GM18909 (cell line): ENCODE data around the gene API5.
A peak's percentile ranks its signal among the peaks of the same experiment; 100 is the strongest.
"Not testable (repeated sequence)": the region's sequence is repeated elsewhere in the genome, so short reads cannot be mapped to it uniquely, and the experiment has no call there.

Source experiments
- ATAC-seq: cut with Tn5 transposase; IDR thresholded peaks from one replicate; pipeline ENCODE4 v1.9.1; 2021; ENCODE audit warnings: mild to moderate bottlenecking; ENCODE audit not compliant: unreplicated experiment, poor library complexity

The API5 gene

DNA sequence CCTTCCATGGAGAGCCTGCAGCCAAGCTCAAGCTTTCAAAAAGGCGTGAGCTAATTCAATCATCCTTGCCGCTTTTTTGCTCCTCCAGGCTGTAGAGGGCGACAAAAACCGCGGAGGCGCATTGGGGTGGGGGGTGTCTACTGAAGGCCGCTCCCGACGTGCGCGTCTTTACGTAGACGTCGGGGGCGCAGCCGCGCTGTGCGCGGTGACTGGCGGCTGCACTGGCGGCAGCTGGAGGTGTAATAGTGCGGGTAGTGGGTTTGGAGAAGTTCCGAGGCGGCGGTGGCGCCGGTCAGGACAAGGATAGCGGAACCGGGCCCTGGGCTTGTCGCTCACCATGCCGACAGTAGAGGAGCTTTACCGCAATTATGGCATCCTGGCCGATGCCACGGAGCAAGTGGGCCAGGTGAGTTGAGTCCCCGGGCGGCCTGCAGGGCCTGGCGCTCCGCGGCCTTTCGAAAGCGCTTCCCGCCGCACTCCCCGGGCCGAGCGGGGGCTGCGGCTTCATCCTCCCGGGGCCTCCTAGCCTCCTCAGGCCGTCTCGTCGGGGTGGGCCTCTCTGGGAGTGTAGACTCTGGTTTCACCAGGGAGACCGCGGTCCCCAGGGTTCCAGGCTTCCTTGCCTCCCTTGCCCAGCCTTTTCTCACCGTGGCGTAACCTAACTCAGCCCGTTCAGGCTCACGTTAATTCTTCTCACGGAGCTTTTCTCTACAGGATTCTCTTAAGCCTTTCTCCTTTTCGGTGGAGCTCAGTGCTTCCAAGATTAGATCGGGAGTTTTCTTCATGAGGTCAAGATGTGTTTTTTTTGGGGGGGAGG, at the start of gene API5:
Gene API5 (plus strand): TSS at position 206 of the 817 bp plus-strand sequence. CDS start 132 bp downstream, at position 338.
- ATAC-seq: peak; percentile 99

DNA sequence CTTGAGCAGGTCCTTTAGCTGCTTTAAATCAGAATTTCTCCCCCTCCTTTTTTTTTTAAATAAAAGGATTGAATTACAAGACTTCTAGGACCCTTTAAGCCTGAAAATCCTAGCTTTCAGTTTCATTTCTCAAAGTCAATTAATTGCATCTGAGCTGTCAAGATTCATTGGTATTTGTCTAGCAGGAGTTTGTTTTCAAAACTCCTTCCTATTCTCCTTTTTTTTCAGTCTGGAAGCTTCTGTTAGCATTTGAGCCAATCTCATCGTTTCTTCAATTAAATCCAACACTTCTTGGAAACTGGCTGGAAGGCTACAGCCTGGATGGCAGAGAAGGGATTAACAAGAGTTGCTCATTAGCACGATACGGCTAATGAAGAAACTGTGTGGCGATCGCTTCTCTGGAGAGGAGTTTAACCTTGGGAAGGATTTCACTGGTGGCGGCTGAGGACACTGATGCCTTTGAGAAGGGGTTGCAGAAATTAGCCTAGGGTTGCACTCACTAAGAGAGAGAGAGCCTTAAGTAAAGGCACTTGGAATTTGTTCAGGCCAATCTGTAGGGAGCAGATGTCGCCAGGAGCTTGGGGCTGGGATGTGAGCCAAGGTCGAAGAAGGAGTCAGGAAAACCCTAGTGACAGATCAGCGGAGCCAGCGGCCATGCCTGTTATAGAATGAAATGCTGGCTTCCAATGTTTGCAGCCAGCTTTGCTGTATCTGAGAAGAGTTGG, 43.8 kb upstream of the API5 start:
- no peak for ATAC-seq

DNA sequence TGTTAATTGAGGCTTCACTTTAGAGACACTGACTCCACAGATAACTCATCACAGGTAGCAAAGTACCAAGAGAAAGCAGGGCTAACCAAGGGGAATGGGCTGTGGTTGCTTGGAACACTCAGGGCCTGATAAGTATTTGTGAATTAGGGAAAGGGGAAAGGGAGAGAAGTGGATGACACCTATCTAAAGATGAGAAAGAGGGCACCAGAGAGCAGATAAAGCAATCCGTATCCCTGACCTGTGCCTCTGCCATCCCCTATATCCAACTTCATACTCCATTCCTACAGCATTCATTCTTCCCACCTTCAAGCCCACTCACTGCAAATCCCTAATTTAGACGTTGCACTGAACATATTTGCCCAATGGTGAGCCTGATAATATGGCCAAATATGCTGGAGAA, 43.0 kb upstream of the API5 start:
- no peak for ATAC-seq

DNA sequence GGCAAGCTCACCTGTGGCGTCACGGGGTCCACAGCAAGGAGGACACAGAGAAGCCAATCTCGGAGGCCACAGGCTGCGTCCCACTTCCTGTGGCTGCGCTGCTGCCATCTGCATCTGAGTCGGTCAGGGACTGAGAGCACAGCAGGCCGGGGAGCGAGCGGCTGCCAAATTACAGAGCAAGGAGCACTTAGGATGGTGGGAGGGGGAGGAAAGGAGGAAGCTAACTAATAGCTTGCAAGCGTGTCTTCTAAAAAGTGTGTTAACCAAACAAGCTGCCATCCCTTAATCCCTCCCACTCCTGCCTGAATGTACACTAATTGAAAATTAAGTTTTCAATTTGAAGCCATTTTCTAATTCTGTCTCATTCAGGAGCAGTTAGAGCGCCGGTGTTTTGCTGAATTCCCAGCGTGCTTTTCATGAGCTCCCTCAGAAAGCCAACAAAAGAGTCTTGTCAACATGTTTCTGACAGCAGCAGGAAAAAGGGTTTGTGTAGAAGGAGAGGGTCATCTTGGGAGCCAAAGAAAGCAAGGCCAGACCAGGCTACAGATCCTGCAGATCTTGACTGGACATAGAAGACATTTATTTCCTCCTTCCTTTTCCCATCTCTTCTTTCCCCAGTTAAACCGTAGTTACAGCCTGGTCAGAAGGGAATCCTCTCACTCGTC, 42.4 kb upstream of the API5 start:
- ATAC-seq: no peak

DNA sequence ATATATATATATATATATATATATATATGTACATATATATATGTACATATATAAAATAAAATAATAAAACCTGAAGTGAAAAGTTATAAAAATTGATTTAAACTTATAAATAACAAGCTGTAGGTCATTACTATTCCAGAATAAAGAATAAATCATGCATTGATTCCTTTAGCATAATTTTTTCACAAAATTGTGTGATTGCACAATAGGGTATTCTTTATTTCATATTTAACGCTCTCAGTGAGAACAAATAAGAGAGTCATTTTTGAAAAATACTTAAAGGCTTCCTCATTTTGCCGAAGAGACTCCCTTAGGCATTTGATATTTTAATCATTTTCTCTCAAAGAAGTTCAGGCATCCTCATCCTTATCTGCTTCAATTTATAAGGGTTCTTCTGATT, 41.3 kb upstream of the API5 start:
- ATAC-seq: no peak

DNA sequence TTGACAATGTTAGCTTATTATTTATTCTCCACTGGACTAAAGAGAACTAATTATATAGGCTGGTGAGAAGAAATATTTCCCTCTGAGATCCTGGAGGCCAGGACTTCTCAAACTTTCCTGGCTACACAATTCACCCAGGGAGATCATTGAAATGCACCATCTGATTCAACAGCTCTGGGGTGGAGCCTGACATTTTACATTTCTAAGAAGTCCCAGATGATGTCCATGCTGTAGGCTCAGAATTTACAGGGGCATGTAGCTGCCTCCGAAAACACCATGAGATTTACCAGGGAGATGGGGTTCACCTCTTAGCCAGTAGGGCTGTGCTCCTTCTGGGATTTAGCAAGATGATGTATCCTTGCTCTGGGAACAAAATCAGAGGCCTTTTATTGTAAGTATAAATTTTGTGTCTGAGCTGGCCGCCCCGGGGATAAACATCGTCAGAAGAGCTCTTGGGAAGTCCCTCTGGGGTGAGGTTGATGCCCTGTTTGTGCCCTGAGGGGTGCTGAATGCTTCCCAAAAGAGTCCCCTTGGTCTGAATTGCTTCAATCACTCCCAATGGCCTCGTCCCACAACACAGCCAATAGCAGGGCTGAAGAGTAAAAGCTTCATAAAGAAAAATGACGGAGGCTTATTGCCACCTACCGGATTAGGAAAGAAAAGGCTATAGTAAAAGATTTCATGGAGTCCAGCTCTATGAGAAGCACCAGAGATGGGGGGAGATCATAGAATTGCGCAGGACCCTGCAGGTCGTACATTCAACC, 33.4 kb upstream of the API5 start:
- no peak for ATAC-seq

DNA sequence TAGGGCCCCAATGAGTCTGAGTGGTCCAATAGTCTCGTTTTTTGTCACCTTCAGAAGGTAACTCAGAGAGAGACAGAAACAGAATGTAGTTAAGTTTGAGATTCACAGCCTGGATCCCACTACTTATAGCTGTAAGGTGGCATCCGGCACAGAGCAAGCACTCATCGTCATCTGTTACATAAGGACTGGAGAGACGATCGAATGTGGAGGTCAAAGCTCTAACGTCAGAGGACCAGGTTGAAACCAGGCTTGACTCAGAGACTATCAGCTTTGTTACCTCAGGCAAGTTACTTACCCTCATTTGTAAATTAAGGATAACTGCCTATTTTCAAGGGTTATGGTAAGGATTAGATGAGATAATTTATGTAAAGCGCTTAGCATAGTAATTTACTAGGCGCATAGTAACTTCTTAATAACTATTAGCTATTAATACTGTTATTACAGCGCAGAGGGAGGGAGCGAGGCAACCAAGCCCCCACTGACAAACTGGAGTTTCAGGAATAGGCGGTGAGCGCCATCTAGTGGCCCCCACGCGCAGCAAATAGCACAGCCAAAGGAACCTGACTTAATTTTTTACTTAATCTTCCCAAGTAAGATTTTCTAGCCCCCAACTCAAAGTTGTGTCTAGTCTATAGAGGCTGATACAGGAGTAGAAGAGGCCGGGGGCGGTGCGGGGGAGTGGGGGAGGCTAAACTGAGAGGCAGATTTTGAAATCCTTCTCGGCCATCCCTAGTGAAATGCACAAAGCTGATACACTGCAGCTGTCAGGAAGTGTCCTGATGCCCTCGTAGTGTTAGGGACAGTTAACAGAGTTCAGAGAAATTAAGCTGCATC, 29.0 kb upstream of the API5 start:
- ATAC-seq: peak; percentile 69

DNA sequence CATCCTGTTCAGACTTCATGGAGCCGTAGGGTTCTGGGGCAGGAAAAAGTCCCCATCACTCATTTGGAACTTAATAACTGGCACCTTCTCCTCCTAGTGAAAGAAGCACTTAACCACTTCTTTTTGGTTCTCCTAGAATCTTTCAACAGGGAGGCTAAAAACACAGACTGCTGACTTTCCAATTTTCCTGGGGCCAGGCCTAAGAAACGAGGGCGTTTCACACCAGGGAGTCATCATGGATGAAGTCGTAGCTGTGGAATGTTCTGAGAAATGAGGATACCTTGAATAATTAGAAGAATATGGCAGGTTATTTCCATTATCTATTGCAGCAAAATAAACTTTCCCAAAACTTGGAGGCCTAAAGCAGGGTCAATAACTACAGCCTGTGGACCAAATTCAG, 26.0 kb upstream of the API5 start:
- ATAC-seq: no peak

DNA sequence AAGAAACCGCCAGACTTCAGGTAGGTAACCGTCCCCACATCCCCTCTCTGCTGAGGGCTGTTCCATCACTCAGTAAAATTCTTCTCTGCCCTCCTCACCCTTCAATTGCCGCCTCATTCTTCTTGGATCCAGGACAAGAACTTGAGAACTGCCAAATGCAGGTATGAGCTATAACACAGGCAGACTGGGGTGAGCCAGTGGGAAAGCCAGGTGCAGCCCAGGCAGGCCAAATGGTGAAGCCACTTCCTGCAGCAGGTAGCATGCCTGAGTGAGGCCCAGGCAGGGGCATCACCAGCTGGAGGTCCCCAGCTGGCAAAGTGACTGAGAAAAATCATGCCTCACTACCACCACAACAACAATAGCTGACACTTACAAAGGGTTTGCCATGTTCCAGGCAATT, 22.4 kb upstream of the API5 start:
- no peak for ATAC-seq

DNA sequence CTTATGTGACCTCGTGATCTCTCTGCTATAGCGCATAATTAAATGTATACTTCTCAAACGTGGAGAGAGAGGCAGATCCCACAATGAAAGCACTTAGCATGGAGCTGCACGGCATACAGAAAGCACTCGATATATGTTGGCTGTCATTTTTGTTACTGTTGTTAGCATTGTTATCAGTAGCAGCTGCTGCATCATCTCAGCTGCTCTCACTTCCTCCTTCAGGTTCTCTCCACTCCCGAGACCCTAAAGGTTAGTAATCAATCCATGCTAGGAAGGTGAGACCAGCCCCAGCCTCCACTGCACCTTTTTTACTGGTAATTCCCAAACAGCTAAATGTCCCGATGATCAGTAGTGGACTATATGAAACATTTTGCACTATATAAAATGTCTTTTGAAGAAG, 13.4 kb upstream of the API5 start:
- no peak for ATAC-seq

DNA sequence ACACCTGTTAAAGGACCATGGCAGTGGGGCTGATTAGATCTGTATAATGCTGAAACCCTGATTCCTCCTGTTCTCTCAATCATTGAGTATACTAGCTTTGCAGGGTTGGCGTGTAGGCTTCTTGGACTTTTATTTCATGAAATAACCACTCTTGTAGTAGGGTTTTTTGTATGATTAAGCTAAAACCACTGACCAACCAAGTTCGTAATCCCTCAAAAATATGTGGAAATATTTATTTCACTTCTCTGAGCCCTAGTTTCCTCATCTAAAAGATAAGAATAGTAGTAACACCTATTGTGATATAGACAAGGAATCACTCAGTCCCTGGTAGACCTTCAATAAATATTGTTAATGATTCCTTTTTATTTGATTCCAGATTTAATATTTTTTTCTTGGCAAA, 4.2 kb downstream of the API5 start:
- no peak for ATAC-seq

DNA sequence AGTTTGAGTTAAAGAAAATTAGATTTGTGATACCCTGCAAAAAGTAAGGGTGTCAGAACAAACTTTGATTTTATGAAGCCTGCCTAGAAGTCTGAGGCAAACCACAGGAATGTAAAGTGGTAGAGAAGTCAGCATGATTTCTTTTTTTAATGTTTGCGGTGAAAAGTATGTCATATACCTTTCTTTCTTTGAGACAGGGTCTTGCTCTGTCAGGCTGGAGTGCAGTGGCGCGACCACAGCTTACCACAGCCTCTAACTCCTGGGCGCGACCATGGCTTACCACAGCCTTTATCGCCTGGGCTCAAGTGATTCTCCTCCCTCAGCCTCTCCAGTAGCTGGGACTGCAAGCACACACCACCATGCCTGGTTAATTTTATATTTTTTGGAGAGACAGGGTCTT, 4.7 kb downstream of the API5 start:
- no peak for ATAC-seq

DNA sequence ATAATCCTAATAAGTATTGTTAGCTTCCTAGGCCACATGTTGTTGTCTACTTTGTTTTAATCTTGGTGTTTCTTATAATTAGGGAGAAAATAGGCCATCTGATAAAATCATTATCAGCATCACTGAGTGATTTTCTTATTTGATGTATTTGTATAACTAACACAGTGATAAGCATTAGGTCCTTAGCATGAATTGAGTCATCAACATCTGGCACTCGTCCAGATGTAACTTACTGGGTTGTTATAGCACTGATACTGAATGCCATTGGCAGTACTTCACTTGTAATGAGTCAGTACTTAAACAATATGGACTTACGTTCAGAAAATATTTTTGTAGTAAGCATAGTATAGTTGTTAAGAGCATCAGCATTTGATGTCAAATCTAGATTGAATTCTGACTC, 16.2 kb downstream of the API5 start:
- no peak for ATAC-seq

DNA sequence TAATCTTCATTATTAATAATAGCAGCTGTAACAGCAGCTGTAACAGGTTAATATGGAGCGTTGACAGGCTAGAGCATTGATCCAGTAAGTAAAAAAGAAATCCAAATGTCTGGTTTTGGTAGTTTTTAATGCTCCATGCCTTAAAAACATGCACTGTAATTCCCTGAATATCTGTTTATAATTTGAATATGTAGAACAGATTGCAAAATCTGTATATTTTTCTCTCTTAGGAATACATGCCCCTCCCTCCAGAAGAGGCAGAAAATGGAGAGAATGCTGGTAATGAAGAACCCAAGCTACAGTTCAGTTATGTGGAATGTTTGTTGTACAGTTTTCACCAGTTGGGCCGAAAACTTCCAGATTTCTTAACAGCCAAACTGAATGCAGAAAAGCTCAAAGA, 16.7 kb downstream of the API5 start:
- ATAC-seq: no peak

DNA sequence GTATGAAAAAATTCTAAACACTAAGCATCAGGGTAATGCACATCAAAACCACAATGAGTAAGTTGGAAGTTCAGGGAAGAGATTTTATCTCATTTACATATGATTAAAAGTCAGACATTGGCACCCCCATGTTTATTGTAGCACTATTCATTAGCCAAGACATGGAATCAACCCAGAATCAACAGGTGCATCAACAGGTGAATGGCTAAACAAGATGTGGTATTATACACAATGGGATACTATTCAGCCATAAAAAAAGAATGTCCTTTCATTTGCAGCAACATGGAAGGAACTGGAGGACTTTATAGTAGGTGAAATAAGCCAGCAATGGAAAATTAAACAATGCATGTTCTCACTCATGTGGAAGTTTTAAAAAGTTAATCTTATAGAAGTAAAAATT, 29.4 kb downstream of the API5 start:
- no peak for ATAC-seq

DNA sequence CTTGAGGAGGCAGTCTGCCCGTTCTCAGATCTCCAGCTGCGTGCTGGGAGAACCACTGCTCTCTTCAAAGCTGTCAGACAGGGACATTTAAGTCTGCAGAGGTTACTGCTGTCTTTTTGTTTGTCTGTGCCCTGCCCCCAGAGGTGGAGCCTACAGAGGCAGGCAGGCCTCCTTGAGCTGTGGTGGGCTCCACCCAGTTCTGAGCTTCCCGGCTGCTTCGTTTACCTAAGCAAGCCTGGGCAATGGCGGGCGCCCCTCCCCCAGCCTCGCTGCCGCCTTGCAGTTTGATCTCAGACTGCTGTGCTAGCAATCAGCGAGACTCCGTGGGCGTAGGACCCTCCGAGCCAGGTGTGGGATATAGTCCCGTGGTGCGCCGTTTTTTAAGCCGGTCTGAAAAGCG, 39.6 kb downstream of the API5 start:
- not testable (repeated sequence) for ATAC-seq

DNA sequence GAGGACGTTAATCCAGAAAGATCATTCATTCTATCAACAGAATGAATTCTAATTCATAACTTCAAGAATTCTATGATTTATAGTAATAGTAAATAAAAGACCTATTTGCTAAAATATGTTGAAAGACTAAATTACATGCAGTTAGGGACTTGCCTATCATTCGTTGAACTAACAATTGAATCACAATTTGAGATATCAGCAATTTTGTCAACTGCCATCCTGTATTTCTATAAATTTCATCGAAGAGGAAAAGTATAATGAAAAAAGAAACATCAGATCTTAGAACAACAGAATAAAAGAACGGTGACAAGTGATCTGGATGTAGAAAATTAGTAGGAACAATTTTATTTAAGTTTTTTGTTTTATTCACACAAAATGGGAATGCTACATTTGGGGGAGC, 42.5 kb downstream of the API5 start:
- no peak for ATAC-seq

DNA sequence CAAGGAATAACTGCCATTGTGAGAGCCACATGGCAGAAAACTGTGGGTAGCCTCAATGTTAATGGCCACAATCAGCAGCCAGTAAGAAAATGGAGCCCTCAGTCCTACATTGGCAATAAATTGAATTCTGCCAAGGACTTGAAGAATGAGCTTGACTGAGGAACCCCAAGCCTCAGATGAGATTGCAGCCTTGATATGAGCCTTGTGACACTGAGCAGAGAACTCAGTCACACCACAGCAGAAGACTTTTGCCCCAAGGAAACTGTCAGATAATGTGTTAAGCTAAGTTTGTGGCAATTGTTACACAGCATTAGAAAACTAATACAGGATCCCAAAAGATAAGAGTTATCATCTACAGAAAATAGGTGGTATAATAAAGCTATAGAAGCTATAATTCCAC, 44.5 kb downstream of the API5 start:
- no peak for ATAC-seq

DNA sequence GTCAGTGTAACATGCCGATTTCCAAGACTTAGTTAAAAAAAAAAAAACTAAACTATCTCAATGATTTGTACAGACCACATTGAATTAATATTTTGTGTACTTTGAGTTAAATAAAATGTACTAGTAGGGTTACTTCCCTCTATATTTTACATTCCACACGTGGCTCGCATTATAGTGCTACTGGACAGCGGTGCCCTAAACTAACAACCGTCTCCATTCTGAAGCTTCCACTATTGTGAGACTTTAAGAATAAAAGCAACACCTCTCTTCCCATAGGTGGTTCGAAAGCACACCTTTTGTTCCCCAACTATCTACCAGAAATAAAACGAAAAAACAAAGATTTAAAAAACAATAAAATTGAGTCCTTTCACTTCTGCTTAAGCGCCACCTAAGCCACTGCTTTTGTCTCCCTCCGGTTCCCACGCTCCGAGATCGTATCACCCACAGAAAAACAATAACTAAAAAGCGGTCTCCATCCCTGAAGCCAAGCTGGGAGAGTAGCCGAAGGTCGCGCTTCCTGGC, 46.5 kb downstream of the API5 start:
- no peak for ATAC-seq
